Glomerular visceral epithelial cell (primary cell): ENCODE data around the gene GPR146.

ENCODE experiments used
- DNase-seq: peaks from one replicate; pipeline ENCODE4 v3.0.0-alpha.2; 2016; ENCODE audit errors: extremely low spot score

The GPR146 gene

GRCh38 chr7:1106063-1106792 is 61.9 kb downstream of the GPR146 start:
- DNase-seq = no peak

- DNase-seq = no peak
These were observed 62.6 kb downstream of the GPR146 start for GRCh38 chr7:1106793-1107421.

- DNase-seq = no peak
These were observed 64.0 kb downstream of the GPR146 start for GRCh38 chr7:1108264-1108920.
